Epithelial cell of prostate (primary cell): ENCODE results near the gene GTF3A.
"Not testable (repeated sequence)": the region's sequence is repeated elsewhere in the genome, so short reads cannot be mapped to it uniquely, and the experiment has no call there.

ENCODE experiments used
- DNase-seq: peaks from one replicate; pipeline ENCODE4 v3.0.0-alpha.2; 2011; ENCODE audit warnings: low read depth, low spot score
- H3K27ac ChIP-seq: fragments of 450-650 bp; 2 replicates; pipeline ENCODE4 v1.5.1; 2017; ENCODE audit warnings: mild to moderate bottlenecking

Gene GTF3A

GRCh38 chr13:27424246-27425157 lies at the start of gene GTF3A:
GTF3A (plus strand) TSS chr13:27424619.
- DNase-seq = no peak
- peak within 1 kb of the TSS; percentile 86 for H3K27ac ChIP-seq

DNA sequence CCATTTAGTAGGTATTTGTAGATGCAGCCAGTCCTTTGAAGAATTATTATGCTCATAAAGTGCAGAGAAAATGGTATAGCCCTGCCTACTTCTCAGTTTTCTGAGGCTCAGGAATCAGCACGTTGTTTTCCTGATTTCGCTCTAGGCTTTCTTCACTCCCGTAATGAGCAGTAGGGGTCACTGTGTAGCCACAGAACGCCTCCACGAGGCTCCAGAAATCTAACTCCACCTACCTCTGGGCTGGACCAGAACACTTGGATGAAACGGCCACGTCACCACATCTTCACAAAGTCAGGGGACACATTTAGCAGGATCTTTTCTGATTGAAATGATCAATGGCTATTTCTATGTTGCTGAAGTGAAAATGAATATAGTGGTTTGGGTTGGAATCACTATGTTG lies 49.8 kb upstream of the GTF3A start:
- peak overlapping the region; percentile 74 for H3K27ac ChIP-seq

GRCh38 chr13:27375686-27376326 lies 48.6 kb upstream of the GTF3A start:
- DNase-seq = no peak
- H3K27ac ChIP-seq = no peak overlapping the region

More for the DNA sequence above, 49.8 kb upstream of the GTF3A start:
- DNase-seq = peak; percentile 44

DNA sequence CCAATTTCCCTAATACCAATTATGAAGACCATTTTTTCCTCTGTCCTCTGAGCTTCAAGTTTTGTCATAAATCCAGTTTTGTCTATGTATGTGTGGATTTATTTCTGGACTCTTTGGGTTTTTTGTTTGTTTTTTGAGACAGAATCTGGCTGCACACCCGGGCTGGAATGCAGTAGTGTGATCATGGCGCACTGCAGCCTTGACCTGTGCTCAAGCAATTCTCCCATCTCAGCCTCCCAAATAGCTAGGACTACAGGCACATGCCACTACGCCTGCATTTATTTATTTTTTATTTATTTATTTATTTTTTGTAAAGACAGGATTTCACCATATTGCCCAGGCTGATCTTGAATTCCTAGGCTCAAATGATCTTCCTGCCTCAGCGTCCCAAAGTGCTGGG lies 45.3 kb upstream of the GTF3A start:
- no peak overlapping the region for H3K27ac ChIP-seq
- no peak for DNase-seq

GRCh38 chr13:27379694-27380641 lies 44.5 kb upstream of the GTF3A start:
- H3K27ac ChIP-seq = no peak overlapping the region
- DNase-seq = no peak

DNA sequence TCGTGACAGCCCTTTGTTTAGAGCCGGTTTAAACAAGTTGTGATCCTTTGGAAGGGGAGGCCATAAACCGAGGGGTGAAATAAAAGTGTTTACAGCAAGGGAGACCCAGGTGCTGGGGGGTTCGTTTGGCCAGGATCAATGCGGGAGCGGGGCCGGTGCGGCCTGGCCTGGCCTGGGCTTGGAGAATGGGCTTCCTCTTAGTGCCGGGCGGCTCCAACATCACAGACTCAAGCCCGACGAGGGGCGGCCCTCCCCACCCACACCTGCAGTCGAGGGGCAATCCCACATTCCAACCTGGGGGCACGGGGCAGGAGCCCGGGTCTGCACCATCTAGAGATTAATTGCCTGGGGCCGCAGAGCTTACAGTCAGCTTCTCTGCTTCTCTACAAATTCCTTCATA lies 42.8 kb upstream of the GTF3A start:
- no peak for DNase-seq
- no peak overlapping the region for H3K27ac ChIP-seq

GRCh38 chr13:27383104-27383921 lies 41.1 kb upstream of the GTF3A start:
- no peak overlapping the region for H3K27ac ChIP-seq
- DNase-seq = no peak

DNA sequence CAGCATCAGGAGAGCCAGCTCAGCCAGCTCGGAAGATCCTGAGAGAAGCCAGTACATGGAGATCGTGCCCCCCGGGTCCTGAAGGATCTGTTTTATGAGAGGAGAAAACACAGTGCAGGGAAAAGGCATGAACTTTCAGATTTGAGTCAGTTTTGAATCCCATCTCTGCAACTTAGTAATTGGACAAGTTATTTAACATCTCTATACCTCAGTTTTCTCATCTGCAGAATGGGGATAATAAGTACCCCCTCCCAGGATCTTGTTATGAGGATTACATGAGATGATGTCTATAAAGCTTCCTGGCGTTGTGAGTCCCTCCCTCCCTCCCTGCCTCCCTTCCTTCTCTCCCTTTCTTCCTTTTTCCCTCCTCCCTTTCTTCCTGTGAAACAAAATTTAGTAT lies 40.1 kb upstream of the GTF3A start:
- H3K27ac ChIP-seq = no peak overlapping the region
- DNase-seq = no peak

GRCh38 chr13:27388241-27388640 lies 36.2 kb upstream of the GTF3A start:
- H3K27ac ChIP-seq = no peak overlapping the region
- no peak for DNase-seq

- no peak overlapping the region for H3K27ac ChIP-seq
- no peak for DNase-seq
These were observed 34.5 kb upstream of the GTF3A start for GRCh38 chr13:27389891-27390290.

DNA sequence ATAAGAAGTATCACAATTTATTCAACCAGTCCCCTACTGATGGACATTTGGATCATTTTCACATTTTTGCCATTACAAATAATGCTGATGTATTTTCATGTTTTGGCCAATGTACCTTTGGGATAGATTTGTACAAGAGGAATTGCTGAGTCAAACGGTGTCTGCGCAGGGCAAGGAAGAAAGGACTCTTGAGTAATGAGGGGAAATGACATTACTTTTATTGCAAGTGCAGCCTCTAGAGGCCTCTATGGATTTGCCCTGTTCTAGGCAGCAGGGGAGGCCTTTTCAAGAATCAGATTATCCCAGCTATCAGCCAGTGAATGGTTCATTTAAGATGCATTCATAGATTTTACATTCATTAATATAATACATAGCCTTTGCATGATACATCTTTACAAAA lies 32.9 kb upstream of the GTF3A start:
- DNase-seq = no peak
- no peak overlapping the region for H3K27ac ChIP-seq

- H3K27ac ChIP-seq = no peak overlapping the region
- DNase-seq = no peak
These were observed 31.3 kb upstream of the GTF3A start for GRCh38 chr13:27393101-27393500.

DNA sequence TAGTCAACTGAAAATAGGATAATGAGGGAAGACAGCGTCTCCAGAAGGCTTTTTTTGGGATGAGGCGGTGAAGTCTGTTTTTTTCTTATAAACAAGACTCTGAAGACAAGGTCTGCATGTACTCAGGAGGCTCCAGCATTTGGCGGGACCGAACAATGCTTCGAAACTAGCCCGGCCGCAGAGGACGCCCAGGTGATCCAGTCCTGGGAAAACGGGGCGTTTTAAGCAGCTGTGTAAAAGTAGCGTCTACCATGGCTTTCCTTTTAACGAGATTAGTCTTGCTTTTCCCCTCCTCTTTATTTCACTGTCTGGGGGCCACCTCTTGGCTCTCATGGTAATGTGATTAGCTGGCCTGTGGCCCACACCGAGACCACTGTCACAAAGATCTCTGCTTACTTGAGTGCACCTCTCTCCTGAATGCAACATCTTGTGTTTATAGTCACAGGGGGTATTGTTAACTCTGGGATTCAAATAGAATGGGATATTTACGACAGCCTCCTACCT lies 29.4 kb upstream of the GTF3A start:
- no peak overlapping the region for H3K27ac ChIP-seq
- DNase-seq = no peak

DNA sequence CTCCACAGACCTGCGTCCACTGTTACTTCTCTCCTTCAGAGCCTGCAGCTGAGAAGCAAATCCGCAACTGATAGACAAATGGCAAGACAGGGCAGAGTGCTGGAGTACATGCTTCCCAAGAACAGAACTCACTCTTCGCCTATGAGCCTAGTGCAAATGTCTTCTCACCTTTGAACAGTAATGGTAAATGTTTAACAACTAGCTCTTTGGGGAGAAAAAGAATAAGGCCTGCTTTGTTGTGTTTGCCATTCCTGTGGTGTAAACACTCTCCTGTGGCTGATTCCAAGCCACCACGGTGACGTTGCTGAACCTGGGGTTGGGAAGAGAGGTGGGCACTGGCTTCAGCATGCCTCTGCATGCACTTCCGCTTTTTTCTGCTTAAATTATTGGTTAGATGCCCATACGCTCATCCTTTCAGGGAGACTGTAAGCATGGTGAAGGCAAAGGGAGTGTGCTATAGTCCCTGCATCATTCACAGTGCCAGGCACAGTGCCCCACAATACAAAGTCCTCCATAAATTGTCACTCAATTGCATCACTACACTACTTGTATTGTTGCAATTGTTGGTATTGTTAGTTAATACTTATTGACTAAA lies 28.1 kb upstream of the GTF3A start:
- no peak overlapping the region for H3K27ac ChIP-seq
- DNase-seq = no peak

DNA sequence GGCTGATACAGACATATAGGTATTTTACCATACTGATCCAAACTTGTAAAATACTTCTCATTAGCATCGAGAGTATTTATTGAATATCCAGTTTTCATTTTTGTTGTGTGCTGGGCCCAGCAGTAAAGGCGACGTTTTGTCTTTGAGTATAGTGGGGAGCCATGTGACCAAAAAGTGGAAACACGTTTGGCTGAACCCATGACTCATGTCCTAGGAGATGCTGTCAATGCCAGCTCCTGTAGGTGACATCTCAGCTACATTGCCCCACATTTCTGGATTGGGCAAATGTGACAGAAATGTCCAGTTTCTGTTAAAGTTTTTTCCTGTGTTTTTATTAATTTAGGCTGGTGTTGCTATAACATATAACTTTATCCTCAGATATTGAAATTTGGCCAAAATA lies 26.1 kb upstream of the GTF3A start:
- no peak for DNase-seq
- H3K27ac ChIP-seq = no peak overlapping the region

- H3K27ac ChIP-seq, DNase-seq: not testable (repeated sequence)
These were observed 24.0 kb upstream of the GTF3A start for GRCh38 chr13:27400405-27400804.

DNA sequence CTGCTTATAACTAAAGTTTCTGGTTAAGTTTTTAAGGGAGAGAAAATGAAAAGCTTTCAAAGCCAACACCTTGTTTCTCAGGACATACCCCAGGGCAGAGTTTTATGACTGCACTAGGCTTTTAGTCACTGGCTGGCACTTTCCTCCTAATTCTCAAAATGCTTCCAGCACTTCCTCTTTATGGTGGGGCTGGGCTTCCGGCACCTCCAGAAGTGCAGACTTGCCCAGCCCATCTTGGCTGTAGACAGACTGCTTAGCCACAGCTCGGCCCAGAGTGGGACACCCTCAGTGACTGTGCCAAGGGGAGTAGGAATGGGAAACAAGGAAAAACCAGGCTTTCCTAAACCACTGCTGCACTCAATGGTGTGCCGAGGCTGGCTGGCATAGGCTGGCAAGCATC lies 23.2 kb upstream of the GTF3A start:
- H3K27ac ChIP-seq = no peak overlapping the region
- DNase-seq = no peak

DNA sequence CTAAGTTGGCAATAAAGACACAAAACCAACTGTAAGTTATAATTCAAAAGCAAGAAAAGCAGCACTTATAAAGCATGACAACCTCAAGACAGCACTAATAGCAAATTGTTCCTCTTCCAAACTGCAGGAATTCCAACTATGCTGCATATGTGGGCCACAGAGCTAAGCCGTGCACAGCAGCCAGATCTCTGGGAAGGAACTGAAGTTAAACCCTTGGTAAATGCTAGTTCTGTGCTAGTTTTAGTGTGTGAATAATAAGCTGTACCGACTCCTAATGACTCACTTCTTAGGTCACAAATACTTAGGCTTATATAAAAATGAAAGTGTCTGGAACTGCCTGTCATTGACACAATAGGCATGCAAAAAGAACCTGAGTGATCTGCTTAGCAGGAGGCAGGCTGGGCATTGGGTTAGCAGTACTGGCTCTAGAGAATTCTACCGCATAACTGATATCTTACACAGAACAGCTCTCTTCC lies 21.2 kb upstream of the GTF3A start:
- H3K27ac ChIP-seq = no peak overlapping the region
- DNase-seq = no peak
